Neuron (in vitro differentiated cells): ENCODE measurements around the gene DLGAP1.
"Not testable (repeated sequence)": the region's sequence is repeated elsewhere in the genome, so short reads cannot be mapped to it uniquely, and the experiment has no call there.

Source experiments
- H2AFZ ChIP-seq: one replicate; pipeline ENCODE4 v1.6.1; 2013; ENCODE audit warnings: low read depth, mild to moderate bottlenecking, inconsistent platforms, low read length, moderate library complexity
- H3K27me3 ChIP-seq: one replicate; pipeline ENCODE4 v1.6.1; 2013; ENCODE audit warnings: low read length; ENCODE audit not compliant: insufficient read depth
- H3K36me3 ChIP-seq: one replicate; pipeline ENCODE4 v1.6.1; 2013; ENCODE audit warnings: low read length; ENCODE audit not compliant: insufficient read depth
- H3K4me1 ChIP-seq: one replicate; pipeline ENCODE4 v1.6.1; 2013; ENCODE audit warnings: low read length; ENCODE audit not compliant: insufficient read depth
- H3K4me3 ChIP-seq: 2 replicates; pipeline ENCODE4 v1.5.1; 2013; ENCODE audit warnings: mild to moderate bottlenecking, low read length, moderate library complexity
- H3K9me3 ChIP-seq: one replicate; pipeline ENCODE4 v1.6.1; 2013; ENCODE audit warnings: low read length

The DLGAP1 gene

GRCh38 chr18:3658529-3658928, 796.6 kb downstream of the DLGAP1 start:
- Histone ChIP-seq H3K27me3 (no peaks in the 10 kb centered on the region), H3K4me1 (peaks cover 6% of the 10 kb centered on the region), H3K9me3 (no peaks in the 10 kb centered on the region), H3K4me3 (no peak overlapping the region), H2AFZ (no peak overlapping the region), H3K36me3 (no peaks in the 10 kb centered on the region)

- H3K4me1 ChIP-seq: peaks cover 14% of the 10 kb centered on the region
- H2AFZ ChIP-seq: no peak overlapping the region
- H3K9me3 ChIP-seq: no peaks in the 10 kb centered on the region
- no peak overlapping the region for H3K4me3 ChIP-seq
- no peaks in the 10 kb centered on the region for H3K36me3 ChIP-seq
- H3K27me3 ChIP-seq: no peaks in the 10 kb centered on the region
Measured at GRCh38 chr18:3655254-3656050, 799.7 kb downstream of the DLGAP1 start.

- H3K4me3 ChIP-seq: no peak overlapping the region
- no peak overlapping the region for H2AFZ ChIP-seq
- H3K4me1 ChIP-seq: peaks cover 14% of the 10 kb centered on the region
- no peaks in the 10 kb centered on the region for H3K27me3 ChIP-seq
- H3K9me3 ChIP-seq: no peaks in the 10 kb centered on the region
- no peaks in the 10 kb centered on the region for H3K36me3 ChIP-seq
Measured at GRCh38 chr18:3654442-3655253, 800.5 kb downstream of the DLGAP1 start.

- Histone ChIP-seq H3K9me3 (no peaks in the 10 kb centered on the region), H2AFZ (no peak overlapping the region), H3K4me3 (no peak overlapping the region), H3K36me3 (no peaks in the 10 kb centered on the region), H3K4me1 (peaks cover 17% of the 10 kb centered on the region), H3K27me3 (no peaks in the 10 kb centered on the region)
Measured at GRCh38 chr18:3653851-3654441, 801.2 kb downstream of the DLGAP1 start.

GRCh38 chr18:3653263-3653850, 801.8 kb downstream of the DLGAP1 start:
- Histone ChIP-seq H3K9me3 (no peaks in the 10 kb centered on the region), H3K36me3 (no peaks in the 10 kb centered on the region), H3K27me3 (no peaks in the 10 kb centered on the region), H3K4me3 (no peak overlapping the region), H2AFZ (no peak overlapping the region), H3K4me1 (peaks cover 17% of the 10 kb centered on the region)

- Histone ChIP-seq H3K36me3 (no peaks in the 10 kb centered on the region), H3K9me3 (no peaks in the 10 kb centered on the region), H3K27me3 (no peaks in the 10 kb centered on the region), H3K4me3 (no peak overlapping the region), H2AFZ (no peak overlapping the region), H3K4me1 (peaks cover 17% of the 10 kb centered on the region)
Measured at GRCh38 chr18:3652380-3653262, 802.5 kb downstream of the DLGAP1 start.

- H2AFZ ChIP-seq: no peak overlapping the region
- no peaks in the 10 kb centered on the region for H3K36me3 ChIP-seq
- H3K4me1 ChIP-seq: peaks cover 17% of the 10 kb centered on the region
- no peaks in the 10 kb centered on the region for H3K27me3 ChIP-seq
- H3K9me3 ChIP-seq: no peaks in the 10 kb centered on the region
- no peak overlapping the region for H3K4me3 ChIP-seq
Measured at GRCh38 chr18:3651266-3651665, 803.8 kb downstream of the DLGAP1 start.

GRCh38 chr18:3650521-3651042, 804.5 kb downstream of the DLGAP1 start:
- H3K27me3 ChIP-seq, H2AFZ ChIP-seq, H3K36me3 ChIP-seq, H3K4me3 ChIP-seq, H3K9me3 ChIP-seq: not testable (repeated sequence)
- peaks cover 17% of the 10 kb centered on the region for H3K4me1 ChIP-seq

GRCh38 chr18:3649633-3650426, 805.3 kb downstream of the DLGAP1 start:
- no peak overlapping the region for H3K4me3 ChIP-seq
- peaks cover 17% of the 10 kb centered on the region for H3K4me1 ChIP-seq
- H3K27me3 ChIP-seq: no peaks in the 10 kb centered on the region
- H3K9me3 ChIP-seq: no peaks in the 10 kb centered on the region
- H2AFZ ChIP-seq: no peak overlapping the region
- no peaks in the 10 kb centered on the region for H3K36me3 ChIP-seq

- Histone ChIP-seq H2AFZ (no peak overlapping the region), H3K4me3 (no peak overlapping the region), H3K27me3 (no peaks in the 10 kb centered on the region), H3K36me3 (no peaks in the 10 kb centered on the region), H3K9me3 (no peaks in the 10 kb centered on the region), H3K4me1 (peaks cover 17% of the 10 kb centered on the region)
Measured at GRCh38 chr18:3649135-3649632, 805.9 kb downstream of the DLGAP1 start.

GRCh38 chr18:3648641-3649040, 806.5 kb downstream of the DLGAP1 start:
- no peak overlapping the region for H2AFZ ChIP-seq
- H3K4me3 ChIP-seq: no peak overlapping the region
- no peaks in the 10 kb centered on the region for H3K27me3 ChIP-seq
- H3K9me3 ChIP-seq: no peaks in the 10 kb centered on the region
- no peaks in the 10 kb centered on the region for H3K36me3 ChIP-seq
- H3K4me1 ChIP-seq: peaks cover 12% of the 10 kb centered on the region
